A172 (cell line): ENCODE measurements around the gene OR12D2. TPM values are rescaled to one million over a fixed set of nuclear protein-coding genes. Genes with fewer than 3 reads are reported as not detected.
"Not testable (repeated sequence)": the region's sequence is repeated elsewhere in the genome, so short reads cannot be mapped to it uniquely, and the experiment has no call there.

ENCODE experiments used
- DNase-seq: peaks from one replicate; pipeline ENCODE4 v3.0.0-alpha.2; 2015; ENCODE audit warnings: low spot score
- total RNA-seq: library from RNA; depleted of rRNA; stranded (reverse); fragments of >200 nt; shearing (Covaris generic); gene quantifications from 2 replicates; pipeline ENCODE4 v1.2.3, GENCODE V29; 2014; rRNA removed

OR12D2 gene, protein sequence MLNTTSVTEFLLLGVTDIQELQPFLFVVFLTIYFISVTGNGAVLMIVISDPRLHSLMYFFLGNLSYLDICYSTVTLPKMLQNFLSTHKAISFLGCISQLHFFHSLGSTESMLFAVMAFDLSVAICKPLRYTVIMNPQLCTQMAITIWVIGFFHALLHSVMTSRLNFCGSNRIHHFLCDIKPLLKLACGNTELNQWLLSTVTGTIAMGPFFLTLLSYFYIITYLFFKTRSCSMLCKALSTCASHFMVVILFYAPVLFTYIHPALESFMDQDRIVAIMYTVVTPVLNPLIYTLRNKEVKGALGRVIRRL
- total RNA-seq, result not detected in 2 replicates

DNA sequence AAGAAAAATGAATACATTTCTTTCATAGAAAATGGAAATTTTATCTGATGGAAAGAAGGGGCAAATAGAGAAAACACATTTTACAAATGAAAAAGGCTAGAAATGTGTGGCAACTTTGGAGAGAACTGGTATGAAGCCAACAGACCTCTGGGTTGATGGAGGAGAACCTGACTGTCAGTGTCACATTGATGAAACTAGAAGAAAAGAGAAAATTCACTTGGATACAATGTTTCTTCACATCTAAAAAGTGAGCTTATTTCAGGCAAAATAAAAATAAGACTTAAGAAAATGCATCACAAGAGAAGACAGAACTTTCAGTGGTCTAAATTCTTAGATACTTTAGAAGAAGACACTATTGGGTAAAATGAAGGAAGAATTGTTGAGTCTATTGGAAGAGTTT is at the start of gene OR12D2:
OR12D2 (plus strand) TSS at position 301 of the 400 bp plus-strand sequence. CDS start 1,069 bp downstream, outside the sequence.
- no peak for DNase-seq

- not testable (repeated sequence) for DNase-seq
Observed at GRCh38 chr6:29349348-29349747, 46.1 kb upstream of the OR12D2 start.

- DNase-seq, result no peak
Observed at GRCh38 chr6:29354980-29355379, 40.5 kb upstream of the OR12D2 start.

- DNase-seq, result no peak
Observed at GRCh38 chr6:29355603-29356002, 39.8 kb upstream of the OR12D2 start.

DNA sequence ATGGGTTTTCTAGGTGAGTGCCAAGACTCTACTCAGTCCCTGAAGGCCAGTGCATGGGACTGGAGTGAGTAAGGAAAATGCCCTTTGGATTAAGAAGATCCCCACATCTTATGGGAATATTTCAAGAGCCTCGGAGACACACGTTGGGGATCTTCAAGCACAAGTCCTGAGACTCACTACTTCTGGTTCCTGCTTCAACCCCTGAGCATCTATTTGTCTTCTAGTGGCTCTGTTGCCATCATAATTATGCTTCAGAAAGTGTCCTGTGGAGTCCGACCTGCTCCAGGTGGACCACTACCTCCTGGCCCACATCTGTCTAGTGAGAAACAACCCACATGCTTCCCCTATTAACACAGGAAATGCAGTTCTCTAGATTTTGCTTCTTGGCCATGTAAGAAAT is 26.7 kb upstream of the OR12D2 start, which contains the start of gene OR5V1:
OR5V1 (minus strand) TSS at position 101 of the 400 bp plus-strand sequence. CDS start 12,670 bp downstream, outside the sequence.
- DNase-seq, result no peak

- DNase-seq, result no peak
Observed at GRCh38 chr6:29375191-29375590, 20.2 kb upstream of the OR12D2 start, which contains the start of gene OR12D3. OR12D3 (minus strand) TSS chr6:29375291; CDS start chr6:29375287, 4 bp downstream.

- DNase-seq, result peak; percentile 2
Observed at GRCh38 chr6:29376003-29376402, 19.4 kb upstream of the OR12D2 start.

DNA sequence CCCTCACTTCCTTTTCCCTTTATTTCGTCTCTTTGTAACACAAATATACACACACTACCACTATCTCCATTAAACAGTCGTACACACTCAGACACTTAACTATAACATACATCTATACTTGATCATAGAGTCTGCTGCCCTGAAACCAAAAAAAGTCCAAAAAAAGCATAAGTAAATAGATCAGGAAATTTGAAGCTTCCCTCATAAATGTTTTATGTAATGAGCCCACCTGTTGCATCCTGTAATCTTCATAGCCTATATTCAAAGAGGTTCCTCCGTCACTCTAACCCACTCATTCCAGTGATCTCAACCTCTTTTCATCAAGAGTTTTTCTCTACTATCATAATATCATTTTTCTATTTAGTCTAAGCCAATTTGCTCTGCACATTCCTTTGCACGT is 6.9 kb upstream of the OR12D2 start:
- DNase-seq, result no peak

DNA sequence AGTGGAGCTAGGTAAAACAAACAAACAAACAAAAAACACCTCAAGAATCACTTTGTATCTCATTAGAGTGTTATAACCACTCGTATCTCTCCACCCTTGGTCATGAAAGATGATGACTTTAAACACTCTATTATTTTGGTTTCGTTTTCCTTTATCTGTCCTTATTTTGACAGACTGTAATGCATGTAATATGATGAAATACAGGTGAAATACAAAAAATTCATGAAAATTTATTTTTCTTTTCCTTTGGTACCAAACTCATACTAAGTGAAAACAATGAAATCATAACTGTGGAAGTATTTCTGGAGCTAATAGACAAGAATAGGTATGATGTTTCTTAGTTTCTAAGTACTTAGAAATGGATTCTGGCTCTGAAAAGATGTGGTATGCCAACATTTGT is 4.1 kb downstream of the OR12D2 start:
- DNase-seq, result no peak

DNA sequence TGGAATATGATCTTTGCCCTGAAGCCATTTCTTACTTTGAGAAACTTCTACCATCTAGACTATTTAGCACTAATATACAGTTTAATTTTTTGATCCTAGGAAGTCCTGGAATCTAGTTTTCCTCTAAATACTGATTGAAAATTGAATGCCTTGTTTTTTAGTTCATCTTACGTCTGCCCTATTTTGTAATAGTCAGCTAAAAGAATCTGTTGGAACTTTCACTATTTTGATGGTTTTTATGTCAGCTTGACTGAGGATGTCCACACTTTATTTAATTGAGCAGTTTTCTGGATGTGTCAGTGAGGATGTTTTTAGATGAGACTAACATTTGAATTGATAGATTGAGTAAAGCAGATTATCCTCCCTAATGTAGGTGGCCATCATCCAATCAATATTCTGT is 8.4 kb downstream of the OR12D2 start:
- no peak for DNase-seq

- peak; percentile 24 for DNase-seq
Observed at GRCh38 chr6:29414588-29414987, 19.2 kb downstream of the OR12D2 start, which contains the start of gene OR12D1. OR12D1 (plus strand) TSS chr6:29414928.

GRCh38 chr6:29419516-29419915 is 24.1 kb downstream of the OR12D2 start:
- DNase-seq, result peak; percentile 11

DNA sequence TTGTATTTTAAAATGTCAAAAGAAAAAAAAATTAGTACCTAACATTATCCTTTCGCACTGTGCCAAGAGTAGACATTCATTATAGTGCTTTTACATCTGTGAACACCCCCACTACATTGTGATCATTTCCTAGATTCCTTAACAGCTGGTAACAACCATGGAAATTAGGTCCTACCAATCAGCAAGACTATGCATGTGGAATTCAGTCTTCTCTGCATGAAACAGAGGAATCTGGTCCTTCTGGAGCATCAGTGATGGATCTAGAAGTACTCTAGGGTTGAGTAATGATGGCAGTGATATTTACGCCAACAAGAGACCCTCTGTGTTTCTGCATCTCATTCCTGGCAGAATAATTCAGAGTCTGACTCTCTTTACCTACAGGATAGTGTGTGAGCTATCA is 28.7 kb downstream of the OR12D2 start:
- DNase-seq, result no peak

GRCh38 chr6:29424575-29424974 is 29.1 kb downstream of the OR12D2 start:
- DNase-seq, result no peak

GRCh38 chr6:29425075-29425474 is 29.6 kb downstream of the OR12D2 start:
- DNase-seq, result no peak

GRCh38 chr6:29426654-29427053 is 31.2 kb downstream of the OR12D2 start:
- no peak for DNase-seq

- DNase-seq, result not testable (repeated sequence)
Observed at GRCh38 chr6:29436730-29437129, 41.3 kb downstream of the OR12D2 start.

DNA sequence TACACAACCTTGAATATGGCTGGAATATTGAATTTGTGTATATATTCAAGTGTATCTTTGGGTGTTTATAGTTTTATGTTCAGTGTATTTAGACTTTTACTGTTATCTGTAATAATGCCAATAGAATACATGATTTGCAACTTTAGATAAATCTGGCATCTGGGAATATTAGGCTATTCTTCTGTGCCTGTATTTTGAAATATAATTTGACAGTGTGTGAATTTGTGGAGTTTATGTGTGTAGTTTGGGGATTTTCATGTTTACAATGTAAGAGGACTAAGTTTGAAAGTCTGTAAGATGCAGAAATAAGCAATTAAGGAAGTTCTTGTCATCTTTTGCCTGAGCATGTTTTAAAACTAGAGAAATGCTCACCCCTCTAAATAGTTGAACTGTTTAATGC is 43.6 kb downstream of the OR12D2 start, which contains the start of gene OR10C1:
OR10C1 (plus strand) TSS at position 301 of the 400 bp plus-strand sequence. CDS start 710 bp downstream, outside the sequence.
- no peak for DNase-seq

GRCh38 chr6:29442719-29443118 is 47.3 kb downstream of the OR12D2 start:
- DNase-seq, result no peak

- not testable (repeated sequence) for DNase-seq
Observed at GRCh38 chr6:29444031-29444430, 48.6 kb downstream of the OR12D2 start.
